Measurements from ENCODE around the gene GSTM5. TPM values are rescaled to one million over a fixed set of nuclear protein-coding genes. Genes with fewer than 3 reads are reported as not detected.
"Not testable (repeated sequence)": the region's sequence is repeated elsewhere in the genome, so short reads cannot be mapped to it uniquely, and the experiment has no call there.

The GSTM5 gene
- total RNA-seq, 1 donor, result not detected

GRCh38 chr1:109733236-109733870 lies 21.3 kb downstream of the GSTM5 start:
- no peak overlapping the region for H3K4me3 ChIP-seq (ENCODE audit: low read length)
- H3K27me3 ChIP-seq (ENCODE audit: insufficient read depth, low read length), result peaks cover 8% of the 10 kb centered on the region
- no peaks in the 10 kb centered on the region for H3K9me3 ChIP-seq (ENCODE audit: low read depth, low read length)
- H3K4me1 ChIP-seq (ENCODE audit: insufficient read depth, low read length), result no peaks in the 10 kb centered on the region

GRCh38 chr1:109739738-109740614 lies 27.9 kb downstream of the GSTM5 start:
- Histone ChIP-seq H3K27me3 (ENCODE audit: insufficient read depth, low read length) (peaks cover 29% of the 10 kb centered on the region), H3K9me3 (ENCODE audit: low read depth, low read length) (no peaks in the 10 kb centered on the region), H3K4me1 (ENCODE audit: insufficient read depth, low read length) (peaks cover 10% of the 10 kb centered on the region), H3K4me3 (ENCODE audit: low read length) (peak overlapping the region; percentile 49)

GRCh38 chr1:109740615-109741373 lies 28.7 kb downstream of the GSTM5 start, which contains the start of gene GSTM3:
GSTM3 (minus strand) TSS chr1:109741038; CDS start chr1:109740287, 751 bp downstream.
- H3K9me3 ChIP-seq (ENCODE audit: low read depth, low read length), result no peaks in the 10 kb centered on the region
- H3K4me3 ChIP-seq (ENCODE audit: low read length), result peak within 1 kb of the TSS; percentile 49
- peaks cover 10% of the 10 kb centered on the region for H3K4me1 ChIP-seq (ENCODE audit: insufficient read depth, low read length)
- H3K27me3 ChIP-seq (ENCODE audit: insufficient read depth, low read length), result peaks cover 29% of the 10 kb centered on the region

GRCh38 chr1:109748311-109748710 lies 36.3 kb downstream of the GSTM5 start:
- H3K9me3 ChIP-seq (ENCODE audit: low read depth, low read length); H3K27me3 ChIP-seq (ENCODE audit: insufficient read depth, low read length); H3K4me3 ChIP-seq (ENCODE audit: low read length); H3K4me1 ChIP-seq (ENCODE audit: insufficient read depth, low read length): not testable (repeated sequence)

- Histone ChIP-seq H3K4me3 (ENCODE audit: low read length) (no peak overlapping the region), H3K9me3 (ENCODE audit: low read depth, low read length) (no peaks in the 10 kb centered on the region), H3K4me1 (ENCODE audit: insufficient read depth, low read length) (no peaks in the 10 kb centered on the region), H3K27me3 (ENCODE audit: insufficient read depth, low read length) (no peaks in the 10 kb centered on the region)
Measured at GRCh38 chr1:109749221-109749620, 37.2 kb downstream of the GSTM5 start.

GRCh38 chr1:109750241-109750882 lies 38.3 kb downstream of the GSTM5 start:
- H3K27me3 ChIP-seq (ENCODE audit: insufficient read depth, low read length), result no peaks in the 10 kb centered on the region
- H3K4me1 ChIP-seq (ENCODE audit: insufficient read depth, low read length), result no peaks in the 10 kb centered on the region
- H3K9me3 ChIP-seq (ENCODE audit: low read depth, low read length), result no peaks in the 10 kb centered on the region
- H3K4me3 ChIP-seq (ENCODE audit: low read length), result no peak overlapping the region

- H3K4me3 ChIP-seq (ENCODE audit: low read length), result no peak overlapping the region
- no peaks in the 10 kb centered on the region for H3K9me3 ChIP-seq (ENCODE audit: low read depth, low read length)
- H3K4me1 ChIP-seq (ENCODE audit: insufficient read depth, low read length), result no peaks in the 10 kb centered on the region
- no peaks in the 10 kb centered on the region for H3K27me3 ChIP-seq (ENCODE audit: insufficient read depth, low read length)
Measured at GRCh38 chr1:109750920-109751319, 38.9 kb downstream of the GSTM5 start.

GRCh38 chr1:109751531-109752260 lies 39.6 kb downstream of the GSTM5 start:
- Histone ChIP-seq H3K9me3 (ENCODE audit: low read depth, low read length) (no peaks in the 10 kb centered on the region), H3K4me3 (ENCODE audit: low read length) (no peak overlapping the region), H3K27me3 (ENCODE audit: insufficient read depth, low read length) (no peaks in the 10 kb centered on the region), H3K4me1 (ENCODE audit: insufficient read depth, low read length) (no peaks in the 10 kb centered on the region)

GRCh38 chr1:109754738-109755137 lies 42.7 kb downstream of the GSTM5 start:
- no peaks in the 10 kb centered on the region for H3K27me3 ChIP-seq (ENCODE audit: insufficient read depth, low read length)
- no peaks in the 10 kb centered on the region for H3K4me1 ChIP-seq (ENCODE audit: insufficient read depth, low read length)
- H3K4me3 ChIP-seq (ENCODE audit: low read length), result no peak overlapping the region
- H3K9me3 ChIP-seq (ENCODE audit: low read depth, low read length), result no peaks in the 10 kb centered on the region

GRCh38 chr1:109756325-109756724 lies 44.3 kb downstream of the GSTM5 start:
- not testable (repeated sequence) for H3K4me3 ChIP-seq (ENCODE audit: low read length); H3K4me1 ChIP-seq (ENCODE audit: insufficient read depth, low read length); H3K9me3 ChIP-seq (ENCODE audit: low read depth, low read length); H3K27me3 ChIP-seq (ENCODE audit: insufficient read depth, low read length)

GRCh38 chr1:109756848-109757521 lies 44.9 kb downstream of the GSTM5 start:
- no peaks in the 10 kb centered on the region for H3K4me1 ChIP-seq (ENCODE audit: insufficient read depth, low read length)
- H3K9me3 ChIP-seq (ENCODE audit: low read depth, low read length), result no peaks in the 10 kb centered on the region
- no peak overlapping the region for H3K4me3 ChIP-seq (ENCODE audit: low read length)
- H3K27me3 ChIP-seq (ENCODE audit: insufficient read depth, low read length), result no peaks in the 10 kb centered on the region

GRCh38 chr1:109757936-109758786 lies 46.1 kb downstream of the GSTM5 start:
- no peaks in the 10 kb centered on the region for H3K9me3 ChIP-seq (ENCODE audit: low read depth, low read length)
- no peak overlapping the region for H3K4me3 ChIP-seq (ENCODE audit: low read length)
- H3K27me3 ChIP-seq (ENCODE audit: insufficient read depth, low read length), result no peaks in the 10 kb centered on the region
- H3K4me1 ChIP-seq (ENCODE audit: insufficient read depth, low read length), result peaks cover 6% of the 10 kb centered on the region

Measured in mononuclear cell (primary cell).